Stimulated activated CD4-positive, alpha-beta T cell treated with anti-CD3 and anti-CD28 coated beads, Interleukin-12 subunit alpha, Interleukin-12 subunit beta, amount 100 ng/mL, for 48 hours (primary cell): ENCODE measurements around the gene CBFA2T3.

Experiments
- DNase-seq, 3 donors: peaks; one replicate each; pipeline ENCODE4 v3.0.0-alpha.2; 2020; ENCODE audit warnings: low read depth in 2 of 3, low spot score in 1 of 3

CBFA2T3 gene

GRCh38 chr16:88939972-88940861, 36.8 kb downstream of the CBFA2T3 start:
- no peak for DNase-seq

GRCh38 chr16:88939245-88939971, 37.6 kb downstream of the CBFA2T3 start:
- DNase-seq: no peak

- DNase-seq: no peak
Measured at GRCh38 chr16:88938777-88939244, 38.2 kb downstream of the CBFA2T3 start.

- no peak for DNase-seq
Measured at GRCh38 chr16:88938119-88938776, 38.8 kb downstream of the CBFA2T3 start.

GRCh38 chr16:88937206-88937621, 39.8 kb downstream of the CBFA2T3 start:
- DNase-seq: no peak

- no peak for DNase-seq
Measured at GRCh38 chr16:88936556-88937205, 40.3 kb downstream of the CBFA2T3 start.

GRCh38 chr16:88936008-88936555, 40.9 kb downstream of the CBFA2T3 start:
- DNase-seq: no peak

- DNase-seq: no peak
Measured at GRCh38 chr16:88934066-88934667, 42.8 kb downstream of the CBFA2T3 start.

- no peak for DNase-seq
Measured at GRCh38 chr16:88932929-88933328, 44.1 kb downstream of the CBFA2T3 start.

- no peak for DNase-seq
Measured at GRCh38 chr16:88931936-88932335, 45.1 kb downstream of the CBFA2T3 start.

GRCh38 chr16:88931373-88931900, 45.6 kb downstream of the CBFA2T3 start:
- DNase-seq: no peak

- no peak for DNase-seq
Measured at GRCh38 chr16:88930716-88931115, 46.3 kb downstream of the CBFA2T3 start.

- DNase-seq: no peak
Measured at GRCh38 chr16:88929091-88929445, 47.9 kb downstream of the CBFA2T3 start.

GRCh38 chr16:88928405-88929090, 48.5 kb downstream of the CBFA2T3 start:
- DNase-seq: no peak

GRCh38 chr16:88927661-88928060, 49.3 kb downstream of the CBFA2T3 start:
- no peak for DNase-seq

GRCh38 chr16:88927010-88927409, 50.0 kb downstream of the CBFA2T3 start:
- no peak for DNase-seq

GRCh38 chr16:88926374-88926990, 50.5 kb downstream of the CBFA2T3 start:
- DNase-seq: no peak

GRCh38 chr16:88925540-88925887, 51.5 kb downstream of the CBFA2T3 start:
- DNase-seq: no peak

GRCh38 chr16:88924834-88925539, 52.0 kb downstream of the CBFA2T3 start:
- peak in 1 of 3 donors; percentile 29 for DNase-seq
